Neutrophil (primary cell): ENCODE results near the gene C9orf50.

ENCODE experiments used
- H3K27ac ChIP-seq: fragments of 200-600 bp; sonication (generic); 2 replicates; pipeline ENCODE4 v1.5.1; 2016; ENCODE audit warnings: mild to moderate bottlenecking, moderate library complexity
- H3K27me3 ChIP-seq: fragments of 200-600 bp; sonication (generic); 2 replicates; pipeline ENCODE4 v1.6.0; 2016; ENCODE audit warnings: mild to moderate bottlenecking
- H3K36me3 ChIP-seq: fragments of 200-600 bp; sonication (generic); 2 replicates; pipeline ENCODE4 v1.5.1; 2017
- H3K4me1 ChIP-seq, 2 experiments: fragments of 200-600 bp in 1 of 2; sonication (generic) in 1 of 2; 1 replicate in 1 of 2; 2 replicates in 1 of 2; pipeline versions ENCODE4 v1.5.1 to v1.6.1; 2013 to 2016; ENCODE audit warnings: low read depth in 1 of 2, low read length in 1 of 2, mild to moderate bottlenecking in 1 of 2, moderate library complexity in 1 of 2; ENCODE audit not compliant: control insufficient read depth in 1 of 2, insufficient read depth in 1 of 2
- H3K4me3 ChIP-seq, 2 experiments: fragments of 200-600 bp in 1 of 2; sonication (generic) in 1 of 2; 1 replicate in 1 of 2; 2 replicates in 1 of 2; pipeline ENCODE4 v1.5.1; 2013 to 2016; ENCODE audit warnings: low read depth in 1 of 2, low read length in 1 of 2, mild to moderate bottlenecking in 1 of 2, moderate library complexity in 1 of 2
- H3K9me3 ChIP-seq: fragments of 200-600 bp; sonication (generic); 2 replicates; pipeline ENCODE4 v1.5.1; 2016
- CTCF ChIP-seq: fragments of 200-600 bp; sonication (generic); IDR thresholded peaks from 2 replicates; pipeline ENCODE4 v1.5.1; 2016; ENCODE audit warnings: antibody characterized with exemption

Gene C9orf50

GRCh38 chr9:129614932-129615331 is 6.0 kb downstream of the C9orf50 start:
- H3K27ac ChIP-seq: no peak overlapping the region
- peaks cover 14 to 15% of the 10 kb centered on the region in 2 experiments for H3K4me1 ChIP-seq
- TF ChIP-seq CTCF: no peak
- no peaks in the 10 kb centered on the region for H3K9me3 ChIP-seq
- H3K36me3 ChIP-seq: no peaks in the 10 kb centered on the region
- peaks cover 29% of the 10 kb centered on the region for H3K27me3 ChIP-seq
- no peak overlapping the region for H3K4me3 ChIP-seq

GRCh38 chr9:129613520-129614175 is 7.3 kb downstream of the C9orf50 start:
- Histone ChIP-seq H3K27ac (no peak overlapping the region), H3K9me3 (no peaks in the 10 kb centered on the region), H3K36me3 (no peaks in the 10 kb centered on the region), H3K4me1 (peaks cover 16 to 22% of the 10 kb centered on the region in 2 experiments), H3K4me3 (no peak overlapping the region), H3K27me3 (peaks cover 16% of the 10 kb centered on the region)
- no peak for TF ChIP-seq CTCF

- no peak overlapping the region for H3K4me3 ChIP-seq
These were observed 7.9 kb downstream of the C9orf50 start for GRCh38 chr9:129612815-129613519.

GRCh38 chr9:129612123-129612522 is 8.8 kb downstream of the C9orf50 start:
- Histone ChIP-seq H3K9me3 (no peaks in the 10 kb centered on the region), H3K4me1 (peaks cover 31 to 37% of the 10 kb centered on the region in 2 experiments), H3K36me3 (no peaks in the 10 kb centered on the region), H3K27me3 (peaks cover 11% of the 10 kb centered on the region), H3K4me3 (no peak overlapping the region), H3K27ac (no peak overlapping the region)
- TF ChIP-seq CTCF: no peak

More at GRCh38 chr9:129612815-129613519, 7.9 kb downstream of the C9orf50 start:
- Histone ChIP-seq H3K4me1 (peaks cover 23 to 29% of the 10 kb centered on the region in 2 experiments), H3K27me3 (peaks cover 11% of the 10 kb centered on the region), H3K36me3 (no peaks in the 10 kb centered on the region), H3K27ac (no peak overlapping the region), H3K9me3 (no peaks in the 10 kb centered on the region)
- TF ChIP-seq CTCF: no peak

- peaks cover 37 to 43% of the 10 kb centered on the region in 2 experiments for H3K4me1 ChIP-seq
- peaks cover 11% of the 10 kb centered on the region for H3K27me3 ChIP-seq
- no peak for TF ChIP-seq CTCF
- H3K9me3 ChIP-seq: no peaks in the 10 kb centered on the region
- no peaks in the 10 kb centered on the region for H3K36me3 ChIP-seq
- H3K4me3 ChIP-seq: peak overlapping the region in 1 of 2 experiments; percentile 71
- H3K27ac ChIP-seq: no peak overlapping the region
These were observed 9.5 kb downstream of the C9orf50 start for GRCh38 chr9:129611307-129611800.
